ENCODE measurements around the gene RCOR2. TPM values are rescaled to one million over a fixed set of nuclear protein-coding genes. Genes with fewer than 3 reads are reported as not detected.

The RCOR2 gene
- total RNA-seq, 4 donors from 2014 or later = 0.64 to 0.82 TPM; not detected in 2

GRCh38 chr11:63958008-63958407 lies 41.0 kb upstream of the RCOR2 start:
- H3K4me1 ChIP-seq = no peaks in the 10 kb centered on the region
- 66% methylated on average over 5 of the region's 5 CpGs; no CpG with 5 or more reads in 1 of the 2 donors for WGBS, 2 donors (ENCODE audit: low coverage in 1 of 2)
- H3K4me3 ChIP-seq = no peak overlapping the region
- no peak for DNase-seq
- H3K27me3 ChIP-seq = no peaks in the 10 kb centered on the region
- no peak overlapping the region for H3K27ac ChIP-seq
- peaks cover 0 to 23% (median 0%) of the 10 kb centered on the region in 4 donors for H3K36me3 ChIP-seq
- no peaks in the 10 kb centered on the region for H3K9me3 ChIP-seq
- TF ChIP-seq POLR2AphosphoS5 (IDR thresholded peaks at IDR 0.05) = no peak
- no peak for TF ChIP-seq CTCF (IDR thresholded peaks at IDR 0.05)
- no peak for TF ChIP-seq EP300 (IDR thresholded peaks at IDR 0.05; ENCODE audit: low read depth)
- no peak for TF ChIP-seq POLR2A (IDR thresholded peaks at IDR 0.05)
- intact Hi-C loops (cut with DNase I; ENCODE audit: low total_unique reads) = no loop called here
- in situ Hi-C loops (cut with MboI; ENCODE audit: low pct_ligation_motif_present in 1 of 4, low pct_unique_long_range_greater_than_20kb in 1 of 4, low sequenced_read_pairs in 3 of 4) = no loop called here

- H3K27ac ChIP-seq = no peak overlapping the region
- intact Hi-C loops (cut with DNase I; ENCODE audit: low total_unique reads) (no loop called here), in situ Hi-C loops (cut with MboI; ENCODE audit: low pct_ligation_motif_present in 1 of 4, low pct_unique_long_range_greater_than_20kb in 1 of 4, low sequenced_read_pairs in 3 of 4) (no loop called here)
- no peaks in the 10 kb centered on the region for H3K27me3 ChIP-seq
- no peaks in the 10 kb centered on the region for H3K4me1 ChIP-seq
- H3K4me3 ChIP-seq = no peak overlapping the region
- WGBS, 2 donors (ENCODE audit: low coverage in 1 of 2) = 95% methylated on average over 4 of the region's 4 CpGs; no CpG with 5 or more reads in 1 of the 2 donors
- no peaks in the 10 kb centered on the region for H3K9me3 ChIP-seq
- no peak for TF ChIP-seq POLR2AphosphoS5 (IDR thresholded peaks at IDR 0.05)
- TF ChIP-seq EP300 (IDR thresholded peaks at IDR 0.05; ENCODE audit: low read depth) = no peak
- no peak for TF ChIP-seq CTCF (IDR thresholded peaks at IDR 0.05)
- no peak for TF ChIP-seq POLR2A (IDR thresholded peaks at IDR 0.05)
- no peak for DNase-seq
- peaks cover 0 to 23% (median 0%) of the 10 kb centered on the region in 4 donors for H3K36me3 ChIP-seq
Measured at GRCh38 chr11:63952570-63952969, 35.6 kb upstream of the RCOR2 start.

- H3K4me3 ChIP-seq = no peak overlapping the region
- no peaks in the 10 kb centered on the region for H3K27me3 ChIP-seq
- DNase-seq = no peak
- H3K36me3 ChIP-seq = peaks cover 0 to 23% (median 0%) of the 10 kb centered on the region in 4 donors
- TF ChIP-seq EP300 (IDR thresholded peaks at IDR 0.05; ENCODE audit: low read depth) (no peak), POLR2AphosphoS5 (IDR thresholded peaks at IDR 0.05) (no peak), POLR2A (IDR thresholded peaks at IDR 0.05) (no peak), CTCF (IDR thresholded peaks at IDR 0.05) (no peak)
- no peaks in the 10 kb centered on the region for H3K4me1 ChIP-seq
- H3K9me3 ChIP-seq = no peaks in the 10 kb centered on the region
- in situ Hi-C loops (cut with MboI; ENCODE audit: low pct_ligation_motif_present in 1 of 4, low pct_unique_long_range_greater_than_20kb in 1 of 4, low sequenced_read_pairs in 3 of 4) = no loop called here
- H3K27ac ChIP-seq = no peak overlapping the region
- intact Hi-C loops (cut with DNase I; ENCODE audit: low total_unique reads) = no loop called here
- 71% methylated on average over 20 of the region's 20 CpGs; no CpG with 5 or more reads in 1 of the 2 donors for WGBS, 2 donors (ENCODE audit: low coverage in 1 of 2)
Measured at GRCh38 chr11:63951779-63952536, 35.0 kb upstream of the RCOR2 start.

GRCh38 chr11:63945477-63946163 lies 28.7 kb upstream of the RCOR2 start:
- peak overlapping the region; percentile 21 to 73 (median 60) for H3K27ac ChIP-seq
- no peak for TF ChIP-seq POLR2A (IDR thresholded peaks at IDR 0.05)
- peak; percentile 72 to 93 (median 73) for TF ChIP-seq CTCF (IDR thresholded peaks at IDR 0.05)
- DNase-seq = peak; percentile 75
- H3K36me3 ChIP-seq = no peaks in the 10 kb centered on the region
- peaks cover 12 to 45% (median 13%) of the 10 kb centered on the region in 4 donors for H3K4me1 ChIP-seq
- H3K9me3 ChIP-seq = no peaks in the 10 kb centered on the region
- no peak overlapping the region for H3K4me3 ChIP-seq
- H3K27me3 ChIP-seq = no peaks in the 10 kb centered on the region
- in situ Hi-C loops (cut with MboI; ENCODE audit: low pct_ligation_motif_present in 1 of 4, low pct_unique_long_range_greater_than_20kb in 1 of 4, low sequenced_read_pairs in 3 of 4) = loop anchor here (5.0 to 10.0 kb wide), 4 partner anchors 108 to 181 kb away; partner anchors contain the start of genes MARK2 (in 3 of the 4) and ZFTA (in 1 of the 4)
- intact Hi-C loops (cut with DNase I; ENCODE audit: low total_unique reads) = loop anchor here (2.0 kb wide), 1 partner anchor 107 kb away; the partner anchor contains the start of gene MARK2
- 33 to 39% methylated on average over 3 to 14 of the region's 14 CpGs for WGBS, 2 donors (ENCODE audit: low coverage in 1 of 2)
